GM12878 (cell line): ENCODE data around the gene TMEM30A.

Experiments used
- BACH1 ChIP-seq: fragments of 450-650 bp; IDR thresholded peaks from 2 replicates; pipeline ENCODE4 v1.6.1; 2017; ENCODE audit warnings: mild to moderate bottlenecking, borderline replicate concordance
- BCL11A ChIP-seq: IDR thresholded peaks from 2 replicates; pipeline ENCODE4 v1.6.1; 2011; ENCODE audit warnings: low read depth, low read length
- CTCF ChIP-seq, 3 experiments: IDR thresholded peaks in 2 of 3; conservative IDR thresholded peaks in 1 of 3; 2 replicates each; pipeline ENCODE4 v1.5.1; 2011; ENCODE audit warnings: low read depth in 3 of 3, low read length in 3 of 3, mild to moderate bottlenecking in 3 of 3, control low read depth in 2 of 3, moderate library complexity in 2 of 3, inconsistent platforms in 1 of 3, mixed read lengths in 1 of 3; ENCODE audit not compliant: control insufficient read depth in 2 of 3, insufficient read depth in 1 of 3; ENCODE audit errors: extremely low read depth in 1 of 3
- FOS ChIP-seq: IDR thresholded peaks from 3 replicates; pipeline ENCODE4 v1.6.1; 2011; ENCODE audit warnings: borderline replicate concordance; ENCODE audit not compliant: insufficient read length; ENCODE audit errors: extremely low read depth
- FOXK2 ChIP-seq: fragments of 450-650 bp; IDR thresholded peaks from 2 replicates; pipeline ENCODE4 v1.6.1; 2017; ENCODE audit warnings: mild to moderate bottlenecking, moderate library complexity
- JUND ChIP-seq: IDR thresholded peaks from 2 replicates; pipeline ENCODE4 v1.6.1; 2012; ENCODE audit warnings: low read depth, mild to moderate bottlenecking, low read length, improper control_type of control experiment, moderate library complexity
- MXI1 ChIP-seq: fragments of 150-350 bp; IDR thresholded peaks from 2 replicates; pipeline ENCODE4 v1.6.1; 2011; ENCODE audit warnings: low read depth, mild to moderate bottlenecking, inconsistent platforms, low read length, improper control_type of control experiment
- PAX5 ChIP-seq: IDR thresholded peaks from 2 replicates; pipeline ENCODE4 v1.6.1; 2011; ENCODE audit warnings: low read depth, low read length, borderline replicate concordance
- POLR2A ChIP-seq: IDR thresholded peaks from 2 replicates; pipeline ENCODE4 v1.6.1; 2011; ENCODE audit warnings: low read depth, mild to moderate bottlenecking, low read length
- POLR2AphosphoS5 ChIP-seq: IDR thresholded peaks from 2 replicates; pipeline ENCODE4 v1.6.1; 2011; ENCODE audit warnings: mild to moderate bottlenecking, low read length, inconsistent platforms
- RELA ChIP-seq: fragments of 450-650 bp; IDR thresholded peaks from 2 replicates; pipeline ENCODE4 v1.8.0; 2014; ENCODE audit warnings: borderline replicate concordance; ENCODE audit not compliant: partially characterized antibody
- TCF7 ChIP-seq: IDR thresholded peaks from 2 replicates; pipeline ENCODE4 v1.6.1; 2014; ENCODE audit warnings: antibody characterized with exemption, borderline replicate concordance
- ZBTB33 ChIP-seq: fragments of 450-650 bp; IDR thresholded peaks from 2 replicates; pipeline ENCODE4 v1.6.1; 2017; ENCODE audit warnings: mild to moderate bottlenecking
- ZNF217 ChIP-seq: fragments of 450-650 bp; IDR thresholded peaks from 2 replicates; pipeline ENCODE4 v1.6.1; 2017; ENCODE audit warnings: antibody characterized with exemption, mild to moderate bottlenecking

GRCh38 chr6:75327807-75328206, 43.2 kb upstream of the TMEM30A start:
- TF ChIP-seq BACH1 (no peak), ZNF217 (no peak), BCL11A (no peak), FOS (no peak), TCF7 (no peak), JUND (no peak), MXI1 (no peak), CTCF (IDR thresholded peaks at IDR 0.05 in 2 of 3, conservative IDR thresholded peaks at IDR 0.05 in 1 of 3; ENCODE audit: control insufficient read depth in 2 of 3, extremely low read depth in 1 of 3, insufficient read depth in 1 of 3, low read depth in 3 of 3, low read length in 3 of 3) (no peak), PAX5 (no peak), ZBTB33 (no peak), POLR2A (no peak), RELA (no peak), FOXK2 (no peak), POLR2AphosphoS5 (no peak)
